ENCODE measurements around the gene RBM10.

DNA sequence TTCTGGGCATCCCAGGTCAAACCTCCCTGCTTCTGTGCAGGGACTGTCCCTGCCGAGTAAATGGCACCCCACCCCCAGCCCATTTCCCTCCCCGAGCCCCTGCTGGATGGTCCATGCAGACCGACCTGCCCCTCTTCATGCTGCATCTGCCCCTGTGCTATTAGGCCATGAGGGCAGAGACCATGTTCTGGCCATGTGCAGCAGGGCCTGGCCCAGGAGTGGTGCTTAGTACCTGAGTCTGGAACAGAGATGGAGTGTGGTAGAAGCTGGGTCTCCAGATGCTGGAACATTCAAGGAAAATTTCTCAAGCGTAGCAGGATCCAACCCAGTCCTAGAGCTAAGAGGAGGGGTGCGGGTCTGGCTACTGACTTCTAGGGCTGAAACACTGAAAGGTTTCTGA lies 33.3 kb downstream of the RBM10 start:
- TF ChIP-seq, protein P1, sequence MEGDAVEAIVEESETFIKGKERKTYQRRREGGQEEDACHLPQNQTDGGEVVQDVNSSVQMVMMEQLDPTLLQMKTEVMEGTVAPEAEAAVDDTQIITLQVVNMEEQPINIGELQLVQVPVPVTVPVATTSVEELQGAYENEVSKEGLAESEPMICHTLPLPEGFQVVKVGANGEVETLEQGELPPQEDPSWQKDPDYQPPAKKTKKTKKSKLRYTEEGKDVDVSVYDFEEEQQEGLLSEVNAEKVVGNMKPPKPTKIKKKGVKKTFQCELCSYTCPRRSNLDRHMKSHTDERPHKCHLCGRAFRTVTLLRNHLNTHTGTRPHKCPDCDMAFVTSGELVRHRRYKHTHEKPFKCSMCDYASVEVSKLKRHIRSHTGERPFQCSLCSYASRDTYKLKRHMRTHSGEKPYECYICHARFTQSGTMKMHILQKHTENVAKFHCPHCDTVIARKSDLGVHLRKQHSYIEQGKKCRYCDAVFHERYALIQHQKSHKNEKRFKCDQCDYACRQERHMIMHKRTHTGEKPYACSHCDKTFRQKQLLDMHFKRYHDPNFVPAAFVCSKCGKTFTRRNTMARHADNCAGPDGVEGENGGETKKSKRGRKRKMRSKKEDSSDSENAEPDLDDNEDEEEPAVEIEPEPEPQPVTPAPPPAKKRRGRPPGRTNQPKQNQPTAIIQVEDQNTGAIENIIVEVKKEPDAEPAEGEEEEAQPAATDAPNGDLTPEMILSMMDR (conservative IDR thresholded peaks at IDR 0.05; ENCODE audit: low read depth, low read length), result no peak
- no peak for TF ChIP-seq EZH2 (IDR thresholded peaks at IDR 0.05; ENCODE audit: borderline replicate concordance, low read depth, low read length, poor library complexity, severe bottlenecking)

Measured in A673 (cell line).